ENCODE data around the gene CIDEB.

CIDEB gene

DNA sequence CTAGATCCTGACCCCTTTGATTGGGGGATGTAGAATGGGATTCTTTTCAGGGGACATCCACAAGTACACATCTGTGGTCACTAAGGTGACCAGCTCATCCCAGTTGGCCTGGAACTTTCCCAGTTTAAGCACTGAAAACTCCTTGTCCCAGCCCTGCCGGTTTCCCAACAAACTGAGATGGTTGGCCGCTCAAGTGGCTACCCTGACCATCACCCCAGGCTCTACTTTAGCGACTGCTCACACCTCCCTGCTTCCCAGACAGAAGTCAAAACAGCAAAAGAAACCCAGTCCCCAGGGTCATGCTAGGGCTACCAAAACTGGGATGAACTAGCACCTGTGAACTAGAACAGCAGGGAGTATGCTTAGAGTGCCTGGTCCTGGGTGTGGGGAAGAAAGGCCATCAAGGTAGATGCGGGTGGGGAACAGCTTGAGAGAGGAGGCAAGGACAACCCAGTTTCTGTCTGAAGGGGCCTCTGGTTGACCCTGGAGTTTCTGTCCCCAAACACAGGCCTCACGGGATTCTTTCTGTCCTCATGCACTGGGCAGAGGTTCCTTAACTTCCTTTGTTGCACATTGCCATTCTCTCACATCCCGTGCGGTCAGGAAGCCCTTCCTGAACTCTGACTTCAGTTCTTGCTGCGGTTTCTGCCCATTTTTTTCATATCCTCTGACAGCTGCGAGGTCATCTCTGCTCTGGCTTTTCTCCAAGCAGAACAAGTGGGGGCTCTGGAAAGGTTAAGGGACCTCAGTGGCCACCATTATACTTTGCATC is 5.1 kb upstream of the CIDEB start:
- DNase-seq = peak in 6 of 51 donors; percentile 6 to 33 (median 17)

DNA sequence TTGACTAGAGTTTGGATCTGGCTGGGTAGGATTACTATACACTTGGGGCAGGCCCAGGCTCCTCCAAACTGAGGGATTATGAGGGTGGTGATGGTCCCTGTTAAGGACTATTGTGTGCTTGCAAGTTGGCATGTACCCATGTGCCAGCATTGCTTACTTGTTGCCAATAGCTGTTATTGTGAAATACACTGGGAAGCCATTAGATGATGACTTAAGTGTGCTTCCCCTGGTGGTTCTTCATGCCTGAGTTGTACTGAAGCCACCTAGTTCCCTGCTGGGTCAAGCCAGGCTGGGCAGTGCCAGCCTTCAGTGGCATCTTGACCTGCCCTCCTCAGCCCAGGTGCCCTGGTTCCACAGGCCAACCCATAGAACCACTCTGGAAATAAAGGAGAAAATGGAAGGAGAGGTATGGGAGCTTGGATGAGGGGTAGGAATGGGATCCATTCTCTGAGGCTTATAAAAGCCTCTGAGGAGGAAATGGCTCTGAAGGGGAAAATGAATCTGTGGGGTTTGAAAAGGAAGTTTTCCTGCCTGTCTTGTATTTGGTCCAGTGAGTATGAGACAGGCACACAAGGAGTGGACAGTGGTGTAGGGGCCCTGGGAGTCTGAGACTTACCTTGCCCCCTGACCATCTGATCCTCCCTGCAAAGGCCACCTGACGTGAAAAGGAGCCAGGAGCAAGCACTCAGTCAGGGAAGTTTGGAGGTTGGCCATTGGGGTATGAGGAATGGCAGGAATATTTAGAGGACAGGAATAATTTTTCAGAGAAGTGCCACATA is 4.2 kb upstream of the CIDEB start:
- DNase-seq = no peak

DNA sequence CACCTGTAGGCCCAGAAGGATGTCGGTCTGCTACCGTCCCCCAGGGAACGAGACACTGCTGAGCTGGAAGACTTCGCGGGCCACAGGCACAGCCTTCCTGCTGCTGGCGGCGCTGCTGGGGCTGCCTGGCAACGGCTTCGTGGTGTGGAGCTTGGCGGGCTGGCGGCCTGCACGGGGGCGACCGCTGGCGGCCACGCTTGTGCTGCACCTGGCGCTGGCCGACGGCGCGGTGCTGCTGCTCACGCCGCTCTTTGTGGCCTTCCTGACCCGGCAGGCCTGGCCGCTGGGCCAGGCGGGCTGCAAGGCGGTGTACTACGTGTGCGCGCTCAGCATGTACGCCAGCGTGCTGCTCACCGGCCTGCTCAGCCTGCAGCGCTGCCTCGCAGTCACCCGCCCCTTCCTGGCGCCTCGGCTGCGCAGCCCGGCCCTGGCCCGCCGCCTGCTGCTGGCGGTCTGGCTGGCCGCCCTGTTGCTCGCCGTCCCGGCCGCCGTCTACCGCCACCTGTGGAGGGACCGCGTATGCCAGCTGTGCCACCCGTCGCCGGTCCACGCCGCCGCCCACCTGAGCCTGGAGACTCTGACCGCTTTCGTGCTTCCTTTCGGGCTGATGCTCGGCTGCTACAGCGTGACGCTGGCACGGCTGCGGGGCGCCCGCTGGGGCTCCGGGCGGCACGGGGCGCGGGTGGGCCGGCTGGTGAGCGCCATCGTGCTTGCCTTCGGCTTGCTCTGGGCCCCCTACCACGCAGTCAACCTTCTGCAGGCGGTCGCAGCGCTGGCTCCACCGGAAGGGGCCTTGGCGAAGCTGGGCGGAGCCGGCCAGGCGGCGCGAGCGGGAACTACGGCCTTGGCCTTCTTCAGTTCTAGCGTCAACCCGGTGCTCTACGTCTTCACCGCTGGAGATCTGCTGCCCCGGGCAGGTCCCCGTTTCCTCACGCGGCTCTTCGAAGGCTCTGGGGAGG is 3.1 kb upstream of the CIDEB start, which contains the start of gene LTB4R:
LTB4R (plus strand) TSS at position 857 of the 959 bp plus-strand sequence. CDS start 4,150 bp downstream, outside the sequence.
- DNase-seq = peak in 39 of 51 donors; percentile 24 to 82 (median 69)

DNA sequence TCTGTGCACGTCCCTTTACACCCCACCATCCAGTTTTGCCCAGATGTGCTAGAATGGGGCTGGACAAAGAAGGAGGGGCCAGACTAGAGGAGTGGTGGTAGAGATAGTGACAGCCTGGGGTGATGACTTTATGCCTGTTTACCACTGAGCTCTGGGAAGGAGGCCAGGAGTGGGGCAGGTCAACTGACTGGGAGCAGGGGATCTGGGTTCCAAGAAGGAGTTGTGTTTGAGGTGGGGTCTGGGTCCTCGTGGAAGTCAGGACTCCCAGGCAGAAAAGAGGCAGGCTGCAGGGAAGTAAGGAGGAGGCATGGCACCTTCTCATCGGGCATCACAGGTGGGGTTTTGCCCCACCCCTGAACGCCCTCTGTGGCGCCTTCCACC is 2.5 kb upstream of the CIDEB start:
- no peak for DNase-seq

DNA sequence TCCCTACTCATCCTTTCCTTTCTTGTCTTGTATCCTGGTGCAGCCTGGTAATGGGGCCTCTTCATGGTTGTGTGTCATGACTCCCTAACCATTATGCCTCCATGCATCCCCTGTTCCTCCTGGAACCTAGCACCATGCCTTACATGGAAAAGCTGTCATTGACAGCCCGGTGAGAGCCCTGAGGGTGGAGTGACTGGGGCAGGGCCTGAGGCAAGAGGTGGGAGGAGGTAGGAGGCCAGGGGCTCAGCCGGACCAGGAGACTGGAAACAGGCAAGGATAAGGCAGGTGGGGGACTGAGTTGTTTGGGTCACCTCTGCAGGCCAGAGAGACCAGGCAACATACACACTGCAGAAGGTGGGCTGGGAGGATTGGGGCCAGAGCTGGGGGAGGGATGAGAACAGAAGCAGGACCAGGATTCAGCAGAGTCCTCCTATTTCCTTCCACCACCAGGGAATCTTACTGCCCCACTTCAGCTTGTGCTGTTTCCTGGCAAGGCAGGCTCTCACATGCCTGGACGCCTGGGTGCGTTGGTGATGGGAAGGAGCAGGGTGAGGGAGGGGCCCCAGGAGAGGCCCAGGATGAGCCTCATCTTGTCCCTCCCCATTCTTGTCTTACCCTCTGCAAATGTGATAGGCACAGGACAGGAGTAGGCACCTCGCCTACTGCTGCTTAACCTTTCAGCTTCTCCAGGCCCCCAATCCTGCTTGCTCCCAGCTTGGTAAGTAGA is 1.9 kb upstream of the CIDEB start, which contains the start of gene LTB4R2:
LTB4R2 (plus strand) TSS at position 603 of the 727 bp plus-strand sequence. CDS start 525 bp downstream, outside the sequence.
- DNase-seq = no peak

DNA sequence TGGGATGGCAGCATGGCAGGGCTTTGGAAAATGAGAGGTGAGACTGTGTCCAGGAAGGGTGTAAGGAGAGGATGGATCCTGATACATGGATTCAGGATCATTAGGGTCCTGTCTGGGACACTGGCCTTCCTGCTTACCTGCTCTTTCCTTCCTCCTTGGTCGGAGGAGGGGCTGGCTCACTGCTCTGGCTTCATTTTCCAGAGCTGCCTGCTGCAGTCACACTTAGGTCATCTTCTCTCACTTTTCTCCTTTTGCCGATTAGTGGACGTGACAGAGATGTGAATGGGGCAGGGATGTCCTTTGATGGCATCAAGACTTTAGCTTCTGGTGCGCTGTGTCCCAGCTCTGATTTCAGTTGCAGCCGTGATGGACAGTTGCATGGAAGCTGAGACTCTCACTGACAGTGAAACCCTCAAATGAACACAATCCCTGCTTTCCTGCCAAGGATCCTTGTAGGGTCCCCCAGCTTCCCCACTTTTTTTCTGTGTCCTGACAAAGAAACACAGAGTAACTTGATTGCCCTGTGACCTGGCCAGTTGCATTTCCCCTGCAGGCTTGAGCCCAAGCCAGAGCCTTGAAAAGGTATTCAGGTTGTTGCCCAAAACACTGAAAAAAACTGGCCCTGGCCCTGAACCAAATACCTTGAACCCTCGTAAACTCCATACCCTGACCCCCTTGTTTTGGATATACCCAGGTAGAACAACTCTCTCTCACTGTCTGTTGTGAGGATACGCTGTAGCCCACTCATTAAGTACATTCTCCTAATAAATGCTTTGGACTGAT is 756 bp upstream of the CIDEB start:
- no peak for DNase-seq

DNA sequence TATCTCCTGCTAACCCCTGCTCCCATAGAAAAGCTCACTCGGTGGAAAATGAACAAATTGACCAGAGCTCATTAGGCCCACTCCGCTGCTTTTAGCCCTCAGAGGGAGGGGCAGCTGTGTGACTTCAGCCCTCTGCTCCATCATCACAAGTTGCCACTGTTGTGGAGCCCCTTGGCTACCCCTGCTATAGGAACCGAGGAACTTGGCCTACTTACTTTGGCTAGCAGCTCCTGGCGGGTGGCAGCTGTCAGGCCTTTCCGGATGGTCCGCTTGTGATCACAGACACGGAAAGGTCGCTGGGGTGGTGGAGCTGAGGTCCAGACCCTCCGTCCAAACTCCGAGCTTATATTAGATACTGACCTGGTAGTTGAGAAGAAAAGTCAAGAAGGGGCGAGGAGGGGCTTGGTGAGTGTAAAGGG is 612 bp downstream of the CIDEB start:
- DNase-seq = no peak

DNA sequence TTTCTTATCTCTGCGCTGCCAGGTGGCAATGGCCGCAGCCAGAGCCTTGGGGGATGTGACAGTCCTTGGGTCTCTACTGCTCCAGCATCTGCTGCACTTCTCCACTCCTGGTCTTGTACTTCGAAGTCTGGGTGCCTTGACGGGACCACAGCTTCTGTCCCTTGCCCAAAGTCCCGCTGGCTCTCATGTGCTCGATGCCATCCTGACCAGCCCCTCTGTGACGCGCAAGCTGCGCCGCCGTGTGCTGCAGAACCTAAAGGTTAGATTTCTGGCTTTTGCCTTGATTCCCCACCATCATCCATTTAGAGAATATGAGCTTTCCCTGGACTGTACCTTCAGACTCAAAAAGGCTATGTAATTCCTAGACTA is 3.8 kb downstream of the CIDEB start:
- no peak for DNase-seq

DNA sequence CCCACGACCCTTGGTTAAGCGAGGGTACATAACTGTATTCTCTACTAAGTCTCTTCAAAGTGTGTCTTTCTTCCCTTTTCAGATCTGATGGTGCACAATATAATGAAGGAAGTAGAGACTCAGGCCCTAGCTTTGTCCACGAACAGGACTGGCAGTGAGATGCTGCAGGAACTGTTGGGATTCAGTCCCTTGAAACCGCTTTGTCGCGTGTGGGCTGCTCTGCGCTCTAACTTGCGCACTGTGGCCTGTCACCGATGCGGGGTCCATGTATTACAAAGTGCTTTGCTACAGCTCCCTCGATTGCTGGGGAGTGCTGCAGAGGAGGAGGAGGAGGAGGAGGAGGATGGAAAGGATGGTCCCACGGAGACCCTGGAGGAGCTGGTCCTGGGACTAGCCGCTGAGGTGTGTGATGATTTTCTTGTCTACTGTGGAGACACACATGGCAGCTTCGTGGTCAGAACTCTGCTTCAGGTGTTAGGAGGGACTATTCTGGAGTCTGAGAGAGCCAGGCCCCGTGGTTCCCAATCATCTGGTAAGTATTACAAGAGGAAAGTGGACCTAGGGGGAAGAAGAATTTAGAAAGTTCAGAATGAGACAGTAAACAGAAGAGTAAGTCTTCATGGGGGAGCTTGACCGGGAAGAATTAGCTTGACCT is 7.3 kb downstream of the CIDEB start:
- DNase-seq = no peak

DNA sequence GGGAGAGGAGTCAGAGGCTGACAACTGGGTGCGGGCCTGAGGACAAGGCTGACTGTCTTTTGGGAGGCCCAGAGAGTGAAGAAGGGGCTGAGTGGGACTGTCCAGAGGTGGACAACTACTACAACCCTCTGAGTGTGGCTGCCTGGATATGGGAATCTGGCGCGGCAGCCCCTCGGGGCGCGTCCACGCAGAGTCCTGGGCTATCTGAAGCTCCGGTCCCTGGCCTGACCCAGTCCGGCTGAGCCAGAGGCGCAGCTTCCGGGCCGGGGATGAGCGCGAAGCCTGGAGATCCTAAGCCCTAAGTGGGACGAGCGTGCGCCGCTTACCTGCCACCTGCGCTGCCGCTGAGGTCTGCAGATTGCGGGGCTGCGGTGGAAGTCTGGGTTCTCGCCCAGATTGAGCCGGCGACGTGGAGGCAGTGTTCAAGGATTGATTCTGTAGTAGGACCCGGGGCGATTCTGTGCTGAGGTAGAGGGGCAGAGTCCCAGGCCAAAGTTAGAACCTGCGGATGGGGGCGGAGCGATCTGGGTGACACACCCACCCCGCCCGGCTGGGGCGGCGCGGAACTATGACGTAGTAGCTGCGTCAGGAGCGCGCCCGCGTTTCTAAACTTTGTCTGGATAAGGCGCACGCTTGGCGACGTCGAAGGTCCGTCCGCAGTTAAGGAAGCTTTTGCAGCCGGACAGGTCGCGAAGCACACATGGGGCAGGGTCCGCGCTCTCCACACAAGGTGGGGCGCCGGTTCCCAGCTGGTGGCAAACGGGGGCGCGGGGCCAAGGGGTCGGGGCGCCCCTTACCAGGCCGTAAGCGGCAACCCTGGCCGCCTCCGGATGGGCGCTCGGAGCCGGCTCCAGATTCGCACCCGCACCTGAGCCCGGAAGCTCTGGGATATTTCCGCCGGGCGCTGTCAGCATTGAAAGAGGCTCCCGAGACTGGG is 8.3 kb downstream of the CIDEB start, which contains the start of the genes DHRS1 and NOP9:
DHRS1 (minus strand) TSS at position 526 of the 937 bp plus-strand sequence. CDS start 674 bp downstream, outside the sequence.
NOP9 (plus strand) TSS at position 596 of the 937 bp plus-strand sequence; CDS start at position 701, 105 bp downstream.
- DNase-seq = peak; percentile 46 to 92 (median 80)

DNA sequence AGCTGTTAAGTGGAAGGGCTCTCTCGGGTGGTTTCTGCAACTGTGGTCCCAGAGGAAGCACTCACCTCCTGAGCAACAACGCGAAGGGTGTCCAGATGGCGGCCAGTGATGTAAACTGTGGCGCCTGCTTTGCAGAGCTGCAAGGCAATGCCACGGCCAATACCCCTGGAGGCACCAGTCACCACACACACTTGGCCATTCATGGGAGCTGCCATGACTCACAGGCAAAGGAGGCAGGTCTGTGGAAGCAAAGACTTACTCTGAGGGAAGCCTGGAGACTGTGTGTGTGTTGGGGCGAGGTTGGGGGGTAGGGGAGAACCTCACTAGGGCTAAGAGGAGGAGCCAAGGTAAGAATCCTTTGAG is 8.9 kb downstream of the CIDEB start:
- peak in 4 of 51 donors; percentile 12 to 51 (median 28) for DNase-seq

DNA sequence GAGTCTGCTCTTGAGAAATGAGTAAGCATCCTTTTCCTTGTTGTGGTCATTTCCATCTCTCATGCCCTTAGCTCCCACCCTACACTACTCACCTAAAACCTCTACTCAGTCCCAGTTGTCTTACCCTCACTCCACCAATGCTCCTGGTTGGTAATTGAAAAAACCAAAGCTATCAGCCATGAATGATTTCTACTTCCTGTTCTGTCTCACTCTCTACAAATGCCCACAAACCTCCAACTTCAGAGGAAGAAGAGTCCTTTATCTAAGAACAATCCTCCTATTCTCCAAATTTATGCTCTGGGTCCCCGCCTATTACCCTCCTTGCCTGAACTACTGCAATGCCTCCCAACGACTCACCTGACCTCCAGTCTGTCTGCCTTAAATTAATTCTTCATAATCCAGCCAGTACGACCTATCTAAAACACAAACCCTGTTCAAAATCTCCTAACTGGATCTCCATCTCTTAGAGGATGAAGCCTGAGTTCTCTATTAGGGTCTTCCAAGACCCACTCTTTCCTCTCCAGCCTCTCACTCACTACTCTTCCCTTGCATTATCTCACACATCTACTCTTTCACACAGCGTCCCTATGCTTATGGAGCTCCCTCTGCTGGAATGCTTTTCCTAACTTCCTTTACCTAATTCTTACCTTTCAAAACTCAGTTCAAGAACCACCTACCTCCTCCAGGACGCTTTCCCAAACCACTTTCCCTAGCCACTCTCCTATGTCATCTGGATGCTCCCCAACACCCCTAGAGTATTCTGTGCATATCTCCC is 10.4 kb downstream of the CIDEB start:
- DNase-seq = peak in 1 of 51 donors; percentile 14

DNA sequence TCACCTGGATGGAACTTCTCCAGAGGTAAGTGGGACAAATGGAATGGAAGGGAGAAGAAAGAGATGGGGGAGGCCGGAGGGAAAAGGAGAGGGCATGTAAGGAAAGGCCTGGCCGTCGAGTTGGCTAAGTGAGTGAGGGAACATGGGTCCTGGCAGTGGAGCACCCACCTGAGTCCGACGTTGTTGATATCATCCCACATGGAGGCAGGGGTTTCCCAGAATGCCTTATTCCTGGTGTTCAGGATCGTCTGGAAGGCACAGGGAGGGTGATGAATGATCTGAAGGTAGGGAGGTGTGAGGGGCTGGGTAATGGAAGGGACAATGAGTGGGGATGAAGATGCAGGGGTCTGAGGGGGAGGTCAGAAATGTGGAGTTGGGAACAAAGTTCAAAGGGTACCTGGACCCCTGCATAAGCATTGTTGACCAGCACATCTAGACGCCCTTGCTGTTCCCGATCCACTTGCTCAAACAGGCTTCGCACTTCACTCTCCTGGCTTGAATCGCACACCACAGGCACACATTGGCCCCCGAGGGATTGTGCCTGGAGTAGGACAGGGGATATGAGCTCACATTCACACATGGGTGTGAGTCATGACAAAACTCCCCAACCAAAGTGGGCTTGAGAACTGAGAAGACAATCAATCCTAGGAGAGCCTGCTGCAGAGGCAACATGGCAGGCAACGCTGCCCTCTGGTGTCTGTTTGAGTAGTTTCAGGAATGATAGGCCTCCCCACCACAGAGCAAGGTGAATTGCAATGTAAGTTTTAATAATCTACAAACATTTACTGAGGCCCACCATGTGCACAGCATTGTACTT is 11.2 kb downstream of the CIDEB start:
- DNase-seq = peak in 35 of 51 donors; percentile 10 to 80 (median 36)

DNA sequence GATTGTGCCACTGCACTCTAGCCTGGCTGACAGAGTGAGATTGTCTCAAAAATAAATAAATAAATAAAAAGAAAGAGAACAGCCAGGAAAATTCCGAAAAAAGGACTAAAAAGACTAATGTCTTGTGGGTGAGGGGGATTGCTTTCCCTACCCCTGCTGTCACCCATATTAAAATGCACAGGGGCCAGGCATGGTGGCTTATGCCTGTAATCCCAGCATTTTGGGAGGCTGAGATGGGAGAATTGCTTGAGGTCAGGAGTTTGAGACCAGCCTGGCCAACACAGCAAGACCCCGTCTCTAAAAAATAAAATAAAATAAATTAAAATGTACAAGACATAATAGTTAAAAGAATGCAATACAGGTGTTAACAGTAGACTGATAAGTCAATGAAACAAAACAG is 14.3 kb downstream of the CIDEB start:
- DNase-seq = no peak

DNA sequence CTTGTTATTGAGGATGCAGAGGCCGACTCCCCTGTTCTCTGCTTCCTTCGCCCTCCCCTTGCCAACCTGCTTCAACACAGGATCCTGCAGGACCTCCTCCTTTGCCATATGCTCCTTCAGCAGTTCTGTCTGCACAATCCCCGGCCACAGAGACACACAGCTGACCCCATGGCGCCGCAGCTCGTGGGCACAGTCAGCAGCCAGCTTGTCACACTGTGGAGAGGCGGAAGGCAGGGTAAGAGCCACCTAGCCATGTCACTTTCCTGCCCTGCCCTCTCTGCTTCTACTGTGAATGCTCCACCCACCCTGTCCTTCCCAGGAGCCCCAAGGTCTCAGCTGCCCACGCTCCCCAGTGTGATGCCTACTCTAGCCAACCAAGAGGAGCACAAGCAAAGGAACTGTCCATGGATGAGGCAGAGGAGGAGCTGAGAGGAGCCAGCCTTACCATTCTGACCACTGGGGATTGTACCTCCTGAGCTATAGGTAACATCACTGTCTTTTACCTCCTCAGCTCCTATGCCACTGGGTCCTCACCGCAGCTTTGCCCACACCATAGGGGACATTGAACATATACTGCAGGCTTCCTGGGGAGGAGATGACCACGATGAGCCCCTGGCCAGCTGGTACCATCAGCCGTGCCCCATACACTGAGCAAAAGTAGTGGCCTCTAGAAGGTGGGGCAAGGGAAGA is 15.5 kb downstream of the CIDEB start:
- no peak for DNase-seq
